Measurements from ENCODE around the gene RETSAT.
"Not testable (repeated sequence)": the region's sequence is repeated elsewhere in the genome, so short reads cannot be mapped to it uniquely, and the experiment has no call there.

Gene RETSAT

GRCh38 chr2:85354286-85355072 is at the start of gene RETSAT, which contains the start of gene ELMOD3:
Gene RETSAT, minus strand, starts transcription at chr2:85354528. Its CDS starts 21 bp downstream, at chr2:85354507.
Gene ELMOD3, plus strand, starts transcription at chr2:85354769. Its CDS starts 2,430 bp downstream, at chr2:85357199.
- in situ Hi-C loops (cut with MboI; ENCODE audit: low sequenced_read_pairs), result no loop called here

GRCh38 chr2:85401844-85402243 is 47.5 kb upstream of the RETSAT start:
- in situ Hi-C loops (cut with MboI; ENCODE audit: low sequenced_read_pairs), result no loop called here

GRCh38 chr2:85401464-85401805 is 47.1 kb upstream of the RETSAT start:
- in situ Hi-C loops (cut with MboI; ENCODE audit: low sequenced_read_pairs), result no loop called here

GRCh38 chr2:85400541-85401463 is 46.5 kb upstream of the RETSAT start:
- in situ Hi-C loops (cut with MboI; ENCODE audit: low sequenced_read_pairs), result no loop called here

GRCh38 chr2:85400023-85400422 is 45.7 kb upstream of the RETSAT start:
- in situ Hi-C loops (cut with MboI; ENCODE audit: low sequenced_read_pairs), result no loop called here

- in situ Hi-C loops (cut with MboI; ENCODE audit: low sequenced_read_pairs), result no loop called here
Observed at GRCh38 chr2:85399183-85399455, 44.8 kb upstream of the RETSAT start.

- in situ Hi-C loops (cut with MboI; ENCODE audit: low sequenced_read_pairs), result no loop called here
Observed at GRCh38 chr2:85398426-85399182, 44.3 kb upstream of the RETSAT start.

GRCh38 chr2:85397925-85398331 is 43.6 kb upstream of the RETSAT start:
- in situ Hi-C loops (cut with MboI; ENCODE audit: low sequenced_read_pairs), result no loop called here

- in situ Hi-C loops (cut with MboI; ENCODE audit: low sequenced_read_pairs), result no loop called here
Observed at GRCh38 chr2:85396531-85397470, 42.5 kb upstream of the RETSAT start.

GRCh38 chr2:85395912-85396475 is 41.7 kb upstream of the RETSAT start:
- in situ Hi-C loops (cut with MboI; ENCODE audit: low sequenced_read_pairs), result no loop called here

GRCh38 chr2:85394976-85395375 is 40.6 kb upstream of the RETSAT start:
- in situ Hi-C loops (cut with MboI; ENCODE audit: low sequenced_read_pairs), result no loop called here

- in situ Hi-C loops (cut with MboI; ENCODE audit: low sequenced_read_pairs), result no loop called here
Observed at GRCh38 chr2:85394261-85394681, 39.9 kb upstream of the RETSAT start.

GRCh38 chr2:85393836-85394235 is 39.5 kb upstream of the RETSAT start:
- in situ Hi-C loops (cut with MboI; ENCODE audit: low sequenced_read_pairs), result no loop called here

- in situ Hi-C loops (cut with MboI; ENCODE audit: low sequenced_read_pairs), result no loop called here
Observed at GRCh38 chr2:85390941-85391669, 36.8 kb upstream of the RETSAT start.

GRCh38 chr2:85388878-85389538 is 34.7 kb upstream of the RETSAT start:
- in situ Hi-C loops (cut with MboI; ENCODE audit: low sequenced_read_pairs), result no loop called here

GRCh38 chr2:85387754-85388153 is 33.4 kb upstream of the RETSAT start:
- in situ Hi-C loops (cut with MboI; ENCODE audit: low sequenced_read_pairs), result no loop called here

- in situ Hi-C loops (cut with MboI; ENCODE audit: low sequenced_read_pairs), result no loop called here
Observed at GRCh38 chr2:85385746-85386145, 31.4 kb upstream of the RETSAT start.

- in situ Hi-C loops (cut with MboI; ENCODE audit: low sequenced_read_pairs), result no loop called here
Observed at GRCh38 chr2:85383850-85384249, 29.5 kb upstream of the RETSAT start.

GRCh38 chr2:85383151-85383550 is 28.8 kb upstream of the RETSAT start:
- in situ Hi-C loops (cut with MboI; ENCODE audit: low sequenced_read_pairs), result not testable (repeated sequence)
